H54 (cell line): ENCODE measurements around the gene ABCC5.

ENCODE experiments used
- DNase-seq: peaks from one replicate; pipeline ENCODE4 v3.0.0; 2011; ENCODE audit warnings: low spot score, mixed read lengths; ENCODE audit not compliant: insufficient read length
- FAIRE-seq: peaks from 3 replicates; lab custom pipeline; 2011; peaks lifted over from hg19 to GRCh38; lab: Jason Lieb, UNC
- POLR2A ChIP-seq: IDR thresholded peaks from 2 replicates; pipeline ENCODE4 v1.6.1; 2011; ENCODE audit warnings: low read depth, mild to moderate bottlenecking, low read length

Gene ABCC5

GRCh38 chr3:183941216-183941615, 76.5 kb downstream of the ABCC5 start:
- FAIRE-seq (no peak), DNase-seq (no peak)
- TF ChIP-seq POLR2A: no peak

- no peak for FAIRE-seq
Observed at GRCh38 chr3:183937601-183938286, 79.9 kb downstream of the ABCC5 start.

GRCh38 chr3:183933160-183933559, 84.5 kb downstream of the ABCC5 start:
- TF ChIP-seq POLR2A: no peak
- no peak for FAIRE-seq
- DNase-seq: no peak

More at GRCh38 chr3:183937601-183938286, 79.9 kb downstream of the ABCC5 start:
- TF ChIP-seq POLR2A: no peak
- no peak for DNase-seq

GRCh38 chr3:183931881-183932280, 85.8 kb downstream of the ABCC5 start:
- no peak for FAIRE-seq
- DNase-seq: no peak
- TF ChIP-seq POLR2A: no peak

GRCh38 chr3:183930086-183930485, 87.6 kb downstream of the ABCC5 start:
- no peak for DNase-seq

GRCh38 chr3:183927059-183927458, 90.6 kb downstream of the ABCC5 start:
- TF ChIP-seq POLR2A: no peak
- DNase-seq (no peak), FAIRE-seq (no peak)

More at GRCh38 chr3:183930086-183930485, 87.6 kb downstream of the ABCC5 start:
- no peak for FAIRE-seq
- no peak for TF ChIP-seq POLR2A

- no peak for TF ChIP-seq POLR2A
- DNase-seq (no peak), FAIRE-seq (peak; percentile 11)
Observed at GRCh38 chr3:183924956-183925355, 92.7 kb downstream of the ABCC5 start.

GRCh38 chr3:183924543-183924942, 93.1 kb downstream of the ABCC5 start:
- TF ChIP-seq POLR2A: no peak
- DNase-seq: no peak
- FAIRE-seq: no peak

GRCh38 chr3:183922421-183922820, 95.3 kb downstream of the ABCC5 start:
- FAIRE-seq: no peak
- TF ChIP-seq POLR2A: no peak
- no peak for DNase-seq

- TF ChIP-seq POLR2A: no peak
- FAIRE-seq (no peak), DNase-seq (no peak)
Observed at GRCh38 chr3:183921096-183921495, 96.6 kb downstream of the ABCC5 start.

- DNase-seq (no peak), FAIRE-seq (no peak)
- TF ChIP-seq POLR2A: no peak
Observed at GRCh38 chr3:183920416-183920815, 97.3 kb downstream of the ABCC5 start.

GRCh38 chr3:183918178-183918577, 99.5 kb downstream of the ABCC5 start:
- no peak for DNase-seq
- FAIRE-seq: no peak
- TF ChIP-seq POLR2A: no peak

- no peak for TF ChIP-seq POLR2A
- DNase-seq (no peak), FAIRE-seq (no peak)
Observed at GRCh38 chr3:183917776-183918175, 99.9 kb downstream of the ABCC5 start.

- TF ChIP-seq POLR2A: no peak
- no peak for FAIRE-seq
- no peak for DNase-seq
Observed at GRCh38 chr3:183914856-183915255, 102.8 kb downstream of the ABCC5 start.

- DNase-seq: no peak
- no peak for TF ChIP-seq POLR2A
- no peak for FAIRE-seq
Observed at GRCh38 chr3:183913580-183913920, 104.1 kb downstream of the ABCC5 start.
